ENCODE measurements around the gene COL16A1. TPM values are rescaled to one million over a fixed set of nuclear protein-coding genes. Genes with fewer than 3 reads are reported as not detected.
A peak's percentile ranks its signal among the peaks of the same experiment; 100 is the strongest.

COL16A1 gene
- total RNA-seq, 6 donors from 2014 or later, result 15.2 to 103 (median 40.7) TPM

GRCh38 chr1:31626223-31627207 is 77.3 kb downstream of the COL16A1 start:
- Histone ChIP-seq H3K36me3 (peaks cover 5 to 54% (median 38%) of the 10 kb centered on the region in 4 donors), H3K9me3 (no peaks in the 10 kb centered on the region), H3K4me1 (peaks cover 11 to 37% (median 24%) of the 10 kb centered on the region in 4 donors), H3K4me3 (no peak overlapping the region), H3K27me3 (no peaks in the 10 kb centered on the region), H3K27ac (peak overlapping the region; percentile 76 to 81 (median 78))
- 81 to 89% methylated on average over 20 to 23 of the region's 23 CpGs for WGBS, 2 donors
- no peak for ATAC-seq (ENCODE audit: low FRiP score in 2 of 2)
- peak in 1 of 2 donors; percentile 41 for DNase-seq
- no peak for TF ChIP-seq CTCF (IDR thresholded peaks at IDR 0.05)
- no peak for TF ChIP-seq POLR2AphosphoS5 (IDR thresholded peaks at IDR 0.05)
- TF ChIP-seq POLR2A (IDR thresholded peaks at IDR 0.05), result no peak
- TF ChIP-seq EP300 (IDR thresholded peaks at IDR 0.05), result no peak

- no peak overlapping the region for H3K4me3 ChIP-seq
These were observed 78.1 kb downstream of the COL16A1 start for GRCh38 chr1:31625561-31626222.

GRCh38 chr1:31624731-31625514 is 78.9 kb downstream of the COL16A1 start:
- peaks cover 0 to 38% (median 23%) of the 10 kb centered on the region in 4 donors for H3K36me3 ChIP-seq
- H3K27me3 ChIP-seq, result no peaks in the 10 kb centered on the region
- peaks cover 11 to 37% (median 24%) of the 10 kb centered on the region in 4 donors for H3K4me1 ChIP-seq
- 87 to 93% methylated on average over 12 to 14 of the region's 16 CpGs for WGBS, 2 donors
- peak; percentile 18 to 55 for DNase-seq
- no peak for ATAC-seq (ENCODE audit: low FRiP score in 2 of 2)
- H3K4me3 ChIP-seq, result no peak overlapping the region
- no peaks in the 10 kb centered on the region for H3K9me3 ChIP-seq
- TF ChIP-seq POLR2A (IDR thresholded peaks at IDR 0.05) (no peak), CTCF (IDR thresholded peaks at IDR 0.05) (no peak), POLR2AphosphoS5 (IDR thresholded peaks at IDR 0.05) (no peak)
- peak overlapping the region in 2 of 4 donors; percentile 79 to 81 for H3K27ac ChIP-seq

More at GRCh38 chr1:31625561-31626222, 78.1 kb downstream of the COL16A1 start:
- no peaks in the 10 kb centered on the region for H3K9me3 ChIP-seq
- H3K36me3 ChIP-seq, result peaks cover 5 to 46% (median 31%) of the 10 kb centered on the region in 4 donors
- no peaks in the 10 kb centered on the region for H3K27me3 ChIP-seq
- DNase-seq (no peak), ATAC-seq (ENCODE audit: low FRiP score in 2 of 2) (no peak)
- TF ChIP-seq POLR2A (IDR thresholded peaks at IDR 0.05) (no peak), CTCF (IDR thresholded peaks at IDR 0.05) (no peak), EP300 (IDR thresholded peaks at IDR 0.05) (no peak), POLR2AphosphoS5 (IDR thresholded peaks at IDR 0.05) (no peak)
- 86 to 88% methylated on average over 4 of the region's 4 CpGs for WGBS, 2 donors
- H3K27ac ChIP-seq, result peak overlapping the region; percentile 76 to 81 (median 78)
- H3K4me1 ChIP-seq, result peaks cover 11 to 37% (median 24%) of the 10 kb centered on the region in 4 donors

- Histone ChIP-seq H3K27me3 (no peaks in the 10 kb centered on the region), H3K9me3 (no peaks in the 10 kb centered on the region), H3K4me1 (peaks cover 11 to 36% (median 21%) of the 10 kb centered on the region in 4 donors), H3K27ac (no peak overlapping the region), H3K36me3 (peaks cover 0 to 32% (median 17%) of the 10 kb centered on the region in 4 donors), H3K4me3 (no peak overlapping the region)
- WGBS, 2 donors, result 61 to 70% methylated on average over 5 of the region's 5 CpGs
- DNase-seq (peak in 1 of 2 donors; percentile 18), ATAC-seq (ENCODE audit: low FRiP score in 2 of 2) (no peak)
- TF ChIP-seq CTCF (IDR thresholded peaks at IDR 0.05) (no peak), POLR2A (IDR thresholded peaks at IDR 0.05) (no peak), EP300 (IDR thresholded peaks at IDR 0.05) (no peak), POLR2AphosphoS5 (IDR thresholded peaks at IDR 0.05) (no peak)
These were observed 79.5 kb downstream of the COL16A1 start for GRCh38 chr1:31624309-31624708.
